Tibial nerve (tissue), 4 donors: ENCODE results near the gene LHFPL3. TPM values are rescaled to one million over a fixed set of nuclear protein-coding genes. Genes with fewer than 3 reads are reported as not detected.

Experiments used
- DNase-seq, 2 donors: peaks; one replicate each; pipeline ENCODE4 v3.0.0-alpha.2; 2019; ENCODE audit warnings: low spot score in 2 of 2
- H3K27ac ChIP-seq, 4 donors: fragments of 200-600 bp; sonication (generic) in 3 of 4; one replicate each; pipeline ENCODE4 v1.5.1; 2017 to 2019; ENCODE audit warnings: mild to moderate bottlenecking in 1 of 4
- H3K27me3 ChIP-seq, 2 donors: fragments of 200-600 bp; sonication (generic) in 1 of 2; one replicate each; pipeline versions ENCODE4 v1.5.1 to v1.6.0; 2017 to 2019
- H3K36me3 ChIP-seq, 3 donors: fragments of 200-600 bp; sonication (generic); one replicate each; pipeline ENCODE4 v1.5.1; 2018 to 2019
- H3K4me1 ChIP-seq, 4 donors: fragments of 200-600 bp; sonication (generic) in 3 of 4; one replicate each; pipeline ENCODE4 v1.5.1; 2017 to 2019
- H3K4me3 ChIP-seq, 4 donors: fragments of 200-600 bp; sonication (generic) in 3 of 4; one replicate each; pipeline ENCODE4 v1.5.1; 2017 to 2019; ENCODE audit warnings: mild to moderate bottlenecking in 1 of 4, moderate library complexity in 1 of 4
- H3K9me3 ChIP-seq, 4 donors: fragments of 200-600 bp; sonication (generic) in 3 of 4; one replicate each; pipeline ENCODE4 v1.5.1; 2017 to 2019
- EP300 ChIP-seq, 2 donors: sonication (generic); formaldehyde crosslinking; IDR thresholded peaks; one replicate each; pipeline ENCODE4 v1.6.1; 2017; ENCODE audit warnings: antibody characterized with exemption in 2 of 2, mild to moderate bottlenecking in 1 of 2
- POLR2A ChIP-seq, 2 donors: fragments of 450-650 bp; IDR thresholded peaks; one replicate each; pipeline ENCODE4 v1.6.1; 2017; ENCODE audit warnings: antibody characterized with exemption in 2 of 2, mild to moderate bottlenecking in 2 of 2, moderate library complexity in 2 of 2
- WGBS, 2 donors: methylation state at CpG; one replicate each; pipeline ENCODE4 v1.1.5; 2018; 5-methylcytosine and 5-hydroxymethylcytosine counted together
- total RNA-seq, 4 donors: library from RNA; depleted of rRNA; stranded (reverse); fragments of >200 nt; gene quantifications; one replicate each; pipeline ENCODE4 v1.1.0, GENCODE V29; 2016
- TF ChIP-seq, protein P1 (sequence below), 5 experiments: fragments of 200-600 bp in 3 of 5; fragments of 450-650 bp in 2 of 5; sonication (generic) in 3 of 5; IDR thresholded peaks; one replicate each; pipeline ENCODE4 v1.5.1; 2016 to 2019; ENCODE audit warnings: antibody characterized with exemption in 5 of 5, mild to moderate bottlenecking in 3 of 5, moderate library complexity in 2 of 5

The LHFPL3 gene
- total RNA-seq, 4 donors from 2014 or later, result not detected

DNA sequence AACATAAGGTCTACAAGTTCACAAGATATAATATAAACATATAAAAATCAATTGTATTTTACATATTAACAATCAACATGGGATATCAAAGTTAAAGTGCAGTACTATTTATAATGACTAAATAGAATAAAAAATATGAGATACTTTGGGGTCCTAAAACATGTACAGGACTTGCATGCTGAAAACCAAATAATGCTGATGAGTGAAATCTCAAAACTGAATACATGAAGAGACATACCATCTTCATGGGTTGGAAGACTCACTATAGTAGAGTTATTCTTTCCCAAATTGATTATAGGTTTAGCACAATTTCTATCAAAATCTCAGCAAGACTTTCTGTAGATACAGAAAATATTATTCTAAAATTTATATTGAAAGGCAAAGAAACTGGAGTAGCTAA, 181.5 kb downstream of the LHFPL3 start:
- TF ChIP-seq EP300 (IDR thresholded peaks at IDR 0.05) (no peak), POLR2A (IDR thresholded peaks at IDR 0.05) (no peak)
- TF ChIP-seq, protein P1, sequence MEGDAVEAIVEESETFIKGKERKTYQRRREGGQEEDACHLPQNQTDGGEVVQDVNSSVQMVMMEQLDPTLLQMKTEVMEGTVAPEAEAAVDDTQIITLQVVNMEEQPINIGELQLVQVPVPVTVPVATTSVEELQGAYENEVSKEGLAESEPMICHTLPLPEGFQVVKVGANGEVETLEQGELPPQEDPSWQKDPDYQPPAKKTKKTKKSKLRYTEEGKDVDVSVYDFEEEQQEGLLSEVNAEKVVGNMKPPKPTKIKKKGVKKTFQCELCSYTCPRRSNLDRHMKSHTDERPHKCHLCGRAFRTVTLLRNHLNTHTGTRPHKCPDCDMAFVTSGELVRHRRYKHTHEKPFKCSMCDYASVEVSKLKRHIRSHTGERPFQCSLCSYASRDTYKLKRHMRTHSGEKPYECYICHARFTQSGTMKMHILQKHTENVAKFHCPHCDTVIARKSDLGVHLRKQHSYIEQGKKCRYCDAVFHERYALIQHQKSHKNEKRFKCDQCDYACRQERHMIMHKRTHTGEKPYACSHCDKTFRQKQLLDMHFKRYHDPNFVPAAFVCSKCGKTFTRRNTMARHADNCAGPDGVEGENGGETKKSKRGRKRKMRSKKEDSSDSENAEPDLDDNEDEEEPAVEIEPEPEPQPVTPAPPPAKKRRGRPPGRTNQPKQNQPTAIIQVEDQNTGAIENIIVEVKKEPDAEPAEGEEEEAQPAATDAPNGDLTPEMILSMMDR (IDR thresholded peaks at IDR 0.05), result no peak
- no peaks in the 10 kb centered on the region for H3K36me3 ChIP-seq
- H3K27ac ChIP-seq, result no peak overlapping the region
- no peak for DNase-seq
- H3K9me3 ChIP-seq, result peaks cover 0 to 7% (median 0%) of the 10 kb centered on the region in 4 donors
- H3K4me1 ChIP-seq, result no peaks in the 10 kb centered on the region
- no peaks in the 10 kb centered on the region for H3K27me3 ChIP-seq
- no peak overlapping the region for H3K4me3 ChIP-seq

DNA sequence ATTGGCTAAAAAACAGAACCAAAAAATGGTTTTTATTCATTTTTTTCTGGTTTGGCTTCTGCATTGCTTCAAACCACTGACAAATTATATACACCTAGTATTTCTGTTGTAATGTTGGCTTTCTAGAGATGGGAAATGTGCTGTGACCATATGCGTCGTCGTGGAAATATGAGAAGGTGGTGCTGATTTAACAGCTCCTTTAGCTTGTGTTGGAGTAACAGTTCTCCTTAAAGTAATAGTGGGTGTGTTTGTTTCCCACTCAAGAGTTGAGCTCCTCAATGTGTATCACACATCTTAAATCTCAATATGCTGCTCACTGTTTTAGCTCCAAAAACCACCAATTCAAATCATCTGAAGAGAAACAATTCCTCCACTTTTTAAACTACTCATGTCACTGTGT, 196.4 kb downstream of the LHFPL3 start:
- no peak overlapping the region for H3K27ac ChIP-seq
- TF ChIP-seq, protein P1 (IDR thresholded peaks at IDR 0.05), result no peak
- TF ChIP-seq EP300 (IDR thresholded peaks at IDR 0.05) (no peak), POLR2A (IDR thresholded peaks at IDR 0.05) (no peak)
- H3K27me3 ChIP-seq, result no peaks in the 10 kb centered on the region
- H3K36me3 ChIP-seq, result no peaks in the 10 kb centered on the region
- WGBS, 2 donors, result 53 to 56% methylated on average over 3 of the region's 3 CpGs
- no peaks in the 10 kb centered on the region for H3K4me1 ChIP-seq
- no peaks in the 10 kb centered on the region for H3K9me3 ChIP-seq
- DNase-seq, result no peak
- no peak overlapping the region for H3K4me3 ChIP-seq

DNA sequence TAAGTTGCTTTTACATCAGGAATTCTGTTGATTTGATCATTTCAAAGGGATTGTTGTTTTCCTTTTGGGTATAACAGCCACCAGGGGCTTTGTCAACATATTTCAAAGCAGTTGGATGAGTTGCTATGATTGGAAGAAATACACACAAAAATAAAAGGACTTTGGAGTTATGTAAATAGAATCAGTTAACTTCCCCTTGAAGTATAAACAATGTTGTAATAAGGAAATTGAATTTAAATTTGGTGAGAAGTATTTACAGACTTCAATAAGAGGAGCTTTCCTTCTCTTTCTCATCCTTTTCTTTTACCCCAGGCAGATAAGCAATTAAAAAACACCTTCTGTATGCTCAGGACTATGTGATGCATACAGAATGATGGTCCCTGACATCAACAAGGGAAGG, 199.7 kb downstream of the LHFPL3 start:
- H3K27me3 ChIP-seq, result no peaks in the 10 kb centered on the region
- no peaks in the 10 kb centered on the region for H3K4me1 ChIP-seq
- H3K36me3 ChIP-seq, result no peaks in the 10 kb centered on the region
- H3K9me3 ChIP-seq, result no peaks in the 10 kb centered on the region
- TF ChIP-seq, protein P1 (IDR thresholded peaks at IDR 0.05), result no peak
- TF ChIP-seq POLR2A (IDR thresholded peaks at IDR 0.05), result no peak
- TF ChIP-seq EP300 (IDR thresholded peaks at IDR 0.05), result no peak
- no peak overlapping the region for H3K4me3 ChIP-seq
- H3K27ac ChIP-seq, result no peak overlapping the region
- no peak for DNase-seq

DNA sequence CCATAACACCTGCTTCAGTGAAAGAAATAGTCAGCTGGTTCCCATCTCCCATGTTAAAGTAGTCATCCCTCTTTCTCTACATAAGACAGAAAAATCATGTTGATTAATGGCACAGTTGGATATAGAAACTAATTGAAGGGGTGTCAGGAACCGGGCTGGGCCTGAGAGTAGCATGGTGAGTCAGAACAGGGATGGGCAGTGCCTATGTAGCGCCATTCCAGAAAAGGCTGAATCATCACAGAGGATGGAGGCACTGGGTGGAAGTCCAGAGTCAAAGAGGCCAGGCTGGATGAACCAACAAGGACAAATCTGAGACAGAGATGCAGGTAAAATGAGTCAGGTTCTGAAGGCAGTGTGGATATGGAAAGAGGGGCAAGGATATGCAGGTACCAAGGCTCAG, 201.2 kb downstream of the LHFPL3 start:
- no peaks in the 10 kb centered on the region for H3K27me3 ChIP-seq
- H3K27ac ChIP-seq, result no peak overlapping the region
- no peaks in the 10 kb centered on the region for H3K4me1 ChIP-seq
- H3K9me3 ChIP-seq, result no peaks in the 10 kb centered on the region
- no peak for TF ChIP-seq POLR2A (IDR thresholded peaks at IDR 0.05)
- TF ChIP-seq EP300 (IDR thresholded peaks at IDR 0.05), result no peak
- TF ChIP-seq, protein P1 (IDR thresholded peaks at IDR 0.05), result no peak
- H3K36me3 ChIP-seq, result no peaks in the 10 kb centered on the region
- WGBS, 2 donors, result 71 to 83% methylated on average over 2 of the region's 2 CpGs
- H3K4me3 ChIP-seq, result no peak overlapping the region
- no peak for DNase-seq

DNA sequence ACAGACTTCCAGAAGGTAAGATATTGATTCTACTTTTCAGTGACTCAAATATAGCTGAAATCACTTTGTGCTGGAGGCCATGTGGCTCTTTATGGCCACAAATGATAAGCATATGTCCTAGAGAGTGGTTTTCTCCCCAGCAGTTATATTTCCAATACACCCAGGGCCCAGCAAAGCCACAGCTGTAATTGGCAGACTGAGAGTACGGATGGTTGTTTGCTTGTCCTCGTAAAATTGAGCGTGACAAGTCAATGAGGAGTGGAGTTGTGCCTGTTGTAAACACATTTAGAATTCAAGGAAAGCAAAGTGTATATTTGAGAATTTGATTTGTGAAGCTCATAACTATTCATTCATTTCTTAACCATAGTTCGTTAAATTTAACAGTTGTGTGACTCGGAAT, 201.8 kb downstream of the LHFPL3 start:
- WGBS, 2 donors, result 33 to 38% methylated on average over 5 of the region's 5 CpGs
- Histone ChIP-seq H3K9me3 (no peaks in the 10 kb centered on the region), H3K4me3 (no peak overlapping the region), H3K27me3 (no peaks in the 10 kb centered on the region), H3K36me3 (no peaks in the 10 kb centered on the region), H3K4me1 (no peaks in the 10 kb centered on the region), H3K27ac (no peak overlapping the region)
- TF ChIP-seq, protein P1 (IDR thresholded peaks at IDR 0.05), result no peak
- TF ChIP-seq EP300 (IDR thresholded peaks at IDR 0.05) (no peak), POLR2A (IDR thresholded peaks at IDR 0.05) (no peak)
- no peak for DNase-seq
